Suprapubic skin (tissue), 3 donors: ENCODE measurements around the gene PYGO2.

Source experiments
- CTCF ChIP-seq, 2 donors: fragments of 200-600 bp in 1 of 2; fragments of 450-650 bp in 1 of 2; sonication (generic) in 1 of 2; IDR thresholded peaks; one replicate each; pipeline ENCODE4 v1.5.1; 2016 to 2019; ENCODE audit warnings: antibody characterized with exemption in 2 of 2, mild to moderate bottlenecking in 1 of 2, moderate library complexity in 1 of 2
- EP300 ChIP-seq: sonication (generic); formaldehyde crosslinking; IDR thresholded peaks from one replicate; pipeline ENCODE4 v1.6.1; 2017; ENCODE audit warnings: antibody characterized with exemption
- POLR2A ChIP-seq, 2 donors: fragments of 450-650 bp; IDR thresholded peaks; one replicate each; pipeline ENCODE4 v1.6.1; 2017; ENCODE audit warnings: antibody characterized with exemption in 2 of 2, mild to moderate bottlenecking in 2 of 2, moderate library complexity in 2 of 2

DNA sequence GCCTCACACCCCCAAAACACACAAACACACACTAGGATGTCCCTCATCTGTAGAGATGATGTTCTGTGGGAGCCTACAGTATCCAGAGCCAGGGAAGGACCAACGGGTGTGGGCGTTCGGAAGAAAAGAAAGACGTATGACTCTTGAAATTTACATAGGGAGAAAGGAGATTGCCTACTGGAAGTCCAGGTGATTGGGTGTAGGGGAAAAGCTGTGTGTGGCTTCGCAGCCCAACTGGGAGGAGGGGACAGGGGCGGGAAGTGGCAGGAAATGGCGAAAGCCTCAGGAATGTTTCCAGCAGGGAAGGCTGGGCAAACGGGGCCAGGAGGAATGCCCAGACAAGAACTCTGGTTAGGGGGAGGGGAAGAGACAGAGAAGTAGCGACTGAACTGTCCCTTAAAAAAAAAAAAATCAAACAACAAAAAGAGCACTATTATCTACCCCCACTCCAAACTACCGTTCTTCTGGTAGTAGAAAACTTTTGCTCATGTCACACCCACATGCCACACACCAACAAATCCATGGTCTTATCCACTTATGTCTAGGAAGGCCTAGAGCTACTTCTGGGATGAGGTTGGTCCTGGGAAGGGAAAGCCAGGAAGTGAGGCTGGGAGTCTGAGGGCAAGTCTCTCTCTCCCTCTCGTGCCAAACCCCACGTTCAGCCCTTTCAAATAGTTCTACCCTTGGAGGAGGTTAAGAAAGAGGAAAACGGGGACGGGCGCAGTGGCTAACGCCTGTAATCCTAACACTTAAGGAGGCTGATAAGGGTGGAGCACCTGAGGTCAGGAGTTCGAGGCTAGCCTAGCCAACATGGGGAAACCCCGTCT is 11.1 kb upstream of the PYGO2 start:
- TF ChIP-seq CTCF (IDR thresholded peaks at IDR 0.05): no peak
- no peak for TF ChIP-seq EP300
- no peak for TF ChIP-seq POLR2A (IDR thresholded peaks at IDR 0.05)
